T-helper 2 cell (primary cell): Measurements from ENCODE around the gene TMEM123.
"Not testable (repeated sequence)": the region's sequence is repeated elsewhere in the genome, so short reads cannot be mapped to it uniquely, and the experiment has no call there.

Source experiments
- DNase-seq, 5 experiments: peaks; one replicate each; pipeline versions ENCODE4 v3.0.0 to v3.0.0-alpha.2; 2012 to 2022

TMEM123 gene

DNA sequence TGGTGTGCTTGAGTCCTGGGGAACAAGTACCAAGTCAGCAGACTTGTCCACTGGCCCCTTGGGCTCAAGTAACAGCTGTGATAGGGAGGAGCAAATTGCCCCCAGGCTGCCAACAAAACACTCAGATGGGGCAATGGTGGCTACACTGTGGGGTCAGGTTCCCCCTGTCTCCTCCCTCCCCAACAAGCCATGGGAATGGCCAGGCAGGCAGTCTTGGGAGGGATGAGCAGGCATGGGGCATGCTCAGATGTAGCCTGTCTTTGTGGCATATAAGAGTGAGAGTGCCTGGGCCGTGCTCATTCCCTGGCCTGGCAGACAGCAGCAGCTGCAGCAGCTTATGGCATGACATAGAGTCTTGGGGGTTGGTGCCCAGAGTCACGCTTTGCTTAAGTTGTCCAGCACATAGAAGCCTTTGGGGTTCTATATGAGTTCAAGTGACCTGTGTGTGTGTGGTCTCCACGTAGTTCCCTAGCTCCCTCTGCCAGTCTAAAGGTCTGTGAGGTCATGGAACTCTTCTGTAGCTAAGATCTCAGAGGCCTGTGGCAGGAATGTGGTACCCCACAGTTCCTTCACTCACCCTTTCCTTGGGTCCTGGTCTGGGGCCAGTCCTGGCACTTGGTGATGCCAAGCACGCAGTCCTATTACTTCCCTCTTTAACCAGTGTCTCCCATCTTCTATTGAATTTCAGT, 60.9 kb downstream of the TMEM123 start:
- DNase-seq: no peak

DNA sequence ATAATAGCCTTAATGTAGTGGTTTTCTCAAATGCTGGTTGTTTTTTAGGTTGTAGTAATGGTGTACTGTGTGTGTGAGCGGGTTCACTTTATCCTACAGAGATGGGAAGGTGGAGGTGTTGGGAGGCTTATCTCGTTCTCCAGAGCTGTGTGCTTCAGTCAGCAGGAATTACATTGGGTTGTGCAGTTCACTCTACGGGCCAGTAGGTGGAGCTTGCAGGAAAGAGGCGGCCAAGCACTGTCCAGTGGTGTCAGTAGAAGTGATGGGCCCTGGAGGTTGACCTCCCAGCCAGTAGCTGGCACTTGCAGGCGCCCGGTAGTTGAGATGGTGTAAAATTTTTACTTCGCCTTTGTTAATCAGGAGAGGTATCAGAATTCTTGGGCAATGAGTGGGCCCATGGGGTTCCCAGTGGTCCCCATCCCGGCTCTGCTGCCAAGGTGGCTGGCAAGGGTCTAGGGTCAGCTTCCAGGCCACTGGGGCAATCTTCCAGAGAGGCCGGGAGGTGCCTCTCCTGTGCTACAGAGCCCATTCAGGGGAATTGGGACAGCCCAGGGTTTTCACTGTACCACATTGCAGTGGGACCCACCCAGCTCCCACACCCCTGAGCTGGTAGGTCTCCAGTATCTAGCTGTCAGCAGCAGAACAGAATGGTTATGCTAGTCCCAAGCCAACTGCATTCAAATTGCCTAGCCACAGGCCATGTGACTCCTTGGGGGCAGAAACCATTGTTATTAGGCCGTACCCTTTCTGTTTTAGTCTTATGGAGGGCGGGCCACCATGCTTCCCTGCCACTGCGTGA, 61.7 kb downstream of the TMEM123 start:
- peak in 4 of 5 experiments; percentile 31 to 49 (median 34) for DNase-seq

DNA sequence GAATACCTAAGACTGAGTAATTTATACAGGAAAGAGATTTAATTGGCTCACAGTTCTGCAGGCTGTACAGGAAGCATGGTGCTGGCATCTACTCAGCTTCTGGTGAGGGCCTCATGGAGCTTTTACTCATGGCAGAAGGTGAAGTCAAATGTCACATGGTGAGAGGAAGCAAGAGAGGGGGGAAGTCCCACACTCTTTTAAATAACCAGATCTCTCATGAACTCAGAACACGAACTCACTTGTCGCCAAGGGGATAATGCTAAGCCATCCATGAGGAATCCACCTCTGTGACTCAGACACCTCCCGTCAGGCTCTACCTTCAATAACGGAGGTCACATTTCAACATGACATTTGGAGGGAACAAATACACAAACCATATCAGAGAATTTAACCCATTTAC, 63.3 kb downstream of the TMEM123 start:
- no peak for DNase-seq

DNA sequence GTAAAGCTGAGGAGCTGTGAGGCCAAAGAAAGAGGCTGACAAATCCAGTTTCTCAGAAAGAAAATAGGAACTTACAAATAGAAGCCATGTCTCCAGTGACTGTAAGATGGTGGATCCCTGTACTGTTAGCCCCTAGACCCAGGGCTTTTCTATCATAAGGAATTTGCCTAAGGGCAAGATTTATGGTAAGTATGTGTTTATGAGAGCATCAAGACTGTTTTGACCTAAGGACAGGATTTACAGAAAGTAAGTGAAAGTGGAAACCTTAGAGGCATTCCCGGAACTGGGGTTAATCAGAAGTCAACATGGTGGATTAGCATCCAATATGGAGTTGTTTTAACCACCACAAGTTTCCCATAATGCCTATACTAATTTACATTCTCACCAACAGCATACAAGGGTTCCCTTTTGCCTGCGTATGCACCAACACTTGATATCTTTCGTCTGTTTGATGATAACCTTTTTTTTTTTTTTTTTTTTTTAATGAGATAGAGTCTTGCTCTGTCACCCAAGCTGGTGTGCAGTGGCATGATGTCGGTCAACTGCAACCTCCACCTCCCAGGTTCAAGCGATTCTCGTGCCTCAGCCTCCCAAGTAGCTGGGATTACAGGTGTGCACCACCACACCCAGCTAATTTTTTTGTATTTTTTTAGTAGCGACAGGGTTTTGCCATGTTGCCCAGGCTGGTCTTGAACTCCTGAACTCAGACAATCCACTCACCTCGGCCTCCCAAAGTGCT, 65.4 kb downstream of the TMEM123 start:
- no peak for DNase-seq

DNA sequence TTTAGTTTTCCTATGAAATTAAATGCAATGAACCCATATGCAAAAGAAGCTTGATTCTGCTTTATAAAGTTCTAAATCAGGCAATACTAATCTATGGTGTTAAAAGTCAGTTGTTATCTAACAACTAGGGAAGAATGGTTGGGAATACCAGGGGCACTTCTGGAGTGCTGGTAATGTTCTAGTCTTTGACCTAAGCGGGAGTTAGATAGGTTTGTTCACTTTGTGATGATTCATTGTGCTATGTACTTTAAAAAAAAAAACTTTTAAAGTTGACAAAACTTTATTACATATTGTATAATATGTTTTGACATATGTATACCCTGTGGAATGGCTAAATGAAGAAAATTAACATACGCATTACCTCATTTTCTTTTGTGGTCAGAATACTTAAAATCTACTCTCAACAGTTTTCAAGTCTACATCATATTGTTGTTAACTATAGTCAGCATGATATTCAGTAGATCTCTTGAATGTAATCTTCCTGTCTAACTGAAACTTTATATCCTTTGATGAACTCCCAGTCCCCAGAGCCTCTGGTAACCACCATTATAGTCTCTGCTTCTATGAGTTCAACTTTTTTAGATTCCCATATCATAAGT, 66.3 kb downstream of the TMEM123 start:
- DNase-seq: no peak

DNA sequence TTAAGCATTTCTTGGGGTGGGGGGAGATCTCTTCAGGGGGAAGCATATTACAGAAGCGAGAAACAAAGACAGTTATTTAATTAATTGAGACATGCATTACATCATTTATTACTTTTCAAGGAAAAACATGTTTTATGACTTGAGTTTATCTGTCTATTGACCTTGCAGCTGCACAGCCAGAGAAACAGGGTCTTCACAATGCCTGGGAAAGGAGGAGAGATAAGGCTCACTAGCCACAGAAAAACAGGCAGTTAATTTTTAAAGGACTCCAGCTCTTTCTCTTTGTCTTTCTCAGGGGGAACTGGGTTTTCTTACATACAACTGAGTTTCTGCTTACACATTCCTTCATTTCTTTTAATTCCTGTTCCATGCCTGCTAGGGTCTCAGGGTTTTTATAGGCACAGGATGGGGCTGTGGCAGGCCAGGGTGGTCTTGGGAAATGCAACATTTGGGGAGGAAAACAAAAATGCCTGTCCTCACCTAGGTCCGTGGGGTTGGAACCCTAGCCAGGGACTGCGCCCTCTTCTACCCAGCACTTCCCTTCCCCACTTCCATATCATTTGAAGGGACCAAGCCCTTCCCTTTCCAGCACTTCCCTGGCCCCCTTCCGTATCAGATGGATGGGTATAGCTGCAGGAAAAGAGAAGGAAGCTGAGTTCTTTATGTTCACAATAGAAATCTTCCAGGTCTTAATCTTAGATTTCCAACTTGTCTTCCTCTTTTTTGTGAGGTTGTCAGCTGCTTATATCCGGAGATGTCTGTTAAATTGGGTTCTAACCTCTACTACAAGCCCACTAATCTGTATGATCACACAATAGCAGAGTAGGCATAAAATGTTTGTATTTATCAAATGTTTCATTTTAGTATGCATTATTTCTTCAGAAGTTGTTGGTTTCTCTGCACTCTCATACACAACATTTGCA, 67.2 kb downstream of the TMEM123 start:
- no peak for DNase-seq

DNA sequence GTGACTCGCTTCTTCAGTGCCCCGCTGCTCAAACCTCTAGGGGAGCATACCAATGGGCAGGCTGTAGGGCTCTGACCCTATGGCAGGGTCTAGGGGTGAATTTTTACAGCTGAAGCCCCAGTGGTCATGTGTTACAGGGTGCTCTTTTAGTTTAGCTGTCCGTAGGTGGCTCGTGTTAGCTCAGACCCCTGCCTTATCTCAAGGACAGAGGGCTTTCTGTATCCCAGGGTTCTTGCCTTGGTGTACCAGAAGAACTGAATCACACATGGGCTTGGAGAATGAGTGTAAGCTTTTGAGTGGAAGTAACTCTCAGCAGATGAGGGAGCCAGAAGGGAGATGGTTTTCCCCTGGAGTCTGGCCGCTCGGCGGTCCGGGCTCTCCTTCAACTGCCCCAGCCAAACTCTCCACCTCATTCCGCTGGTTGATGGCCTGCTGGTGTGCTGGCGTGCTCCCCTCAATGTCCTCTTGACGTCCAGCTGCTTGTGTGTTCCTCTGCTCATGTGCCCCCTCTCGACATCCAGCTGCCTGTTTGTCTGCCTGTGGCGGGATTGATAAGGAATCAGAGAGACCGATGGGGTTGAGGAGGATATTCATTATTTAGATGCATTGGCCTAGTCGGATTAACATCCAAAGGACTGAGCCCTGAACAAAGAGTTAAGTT, 68.0 kb downstream of the TMEM123 start:
- DNase-seq: no peak

DNA sequence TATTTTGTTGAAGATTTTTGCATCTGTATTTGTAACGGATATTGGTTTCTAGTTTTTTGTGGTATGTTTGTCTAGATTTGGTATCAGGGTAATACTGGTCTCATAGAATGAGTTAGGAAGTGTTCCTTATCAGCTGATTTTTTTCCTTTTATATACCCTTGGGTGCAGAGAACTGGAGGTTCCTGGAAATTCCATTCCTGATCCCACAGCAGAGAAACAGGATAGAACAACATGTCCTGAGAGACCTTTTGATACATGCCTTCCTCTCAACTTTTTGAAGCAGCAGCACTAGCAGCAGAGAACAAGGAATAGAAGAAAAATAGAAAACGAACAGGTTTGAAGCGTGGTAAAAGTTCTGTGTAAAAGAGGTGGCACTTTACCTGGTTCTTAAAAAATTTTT, 68.7 kb downstream of the TMEM123 start:
- no peak for DNase-seq

DNA sequence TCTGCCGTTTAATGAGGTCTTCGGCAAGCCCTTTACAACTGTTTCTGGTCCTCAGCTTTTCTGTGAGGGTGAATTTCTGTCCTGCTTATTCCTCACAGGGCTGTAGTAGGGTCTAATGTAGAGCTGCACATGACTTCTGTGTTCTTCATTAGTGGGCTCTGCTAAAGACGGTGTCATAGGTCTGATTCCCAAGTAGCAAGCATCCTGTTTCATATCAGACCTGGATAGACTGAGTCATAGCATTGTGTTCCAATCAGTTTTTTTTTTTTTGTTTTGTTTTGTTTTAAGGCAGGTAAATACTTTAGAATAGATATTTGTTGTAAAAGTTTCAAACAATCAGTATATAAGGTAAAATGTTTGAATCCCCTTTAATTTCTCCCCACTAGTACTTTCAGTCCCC, 70.2 kb downstream of the TMEM123 start:
- DNase-seq: no peak

DNA sequence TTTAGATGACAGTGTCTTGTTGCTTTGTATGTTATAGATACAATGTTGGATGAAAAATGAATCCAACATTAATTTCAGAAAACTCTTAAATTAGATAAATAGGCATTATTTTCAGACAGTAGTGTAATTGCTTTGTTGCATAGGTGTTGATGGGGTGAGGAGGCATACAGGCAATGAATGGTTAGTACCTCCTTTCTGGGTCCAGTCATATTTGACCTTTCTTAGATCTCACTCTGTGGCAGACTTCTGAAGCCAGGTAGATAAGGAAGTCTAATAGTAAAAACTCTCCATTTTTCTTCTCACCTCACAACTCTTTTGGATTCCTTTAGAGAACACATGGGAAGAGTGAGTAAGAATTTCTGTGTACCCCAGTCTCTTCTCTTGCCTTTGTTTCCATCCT, 73.7 kb downstream of the TMEM123 start:
- DNase-seq: no peak

DNA sequence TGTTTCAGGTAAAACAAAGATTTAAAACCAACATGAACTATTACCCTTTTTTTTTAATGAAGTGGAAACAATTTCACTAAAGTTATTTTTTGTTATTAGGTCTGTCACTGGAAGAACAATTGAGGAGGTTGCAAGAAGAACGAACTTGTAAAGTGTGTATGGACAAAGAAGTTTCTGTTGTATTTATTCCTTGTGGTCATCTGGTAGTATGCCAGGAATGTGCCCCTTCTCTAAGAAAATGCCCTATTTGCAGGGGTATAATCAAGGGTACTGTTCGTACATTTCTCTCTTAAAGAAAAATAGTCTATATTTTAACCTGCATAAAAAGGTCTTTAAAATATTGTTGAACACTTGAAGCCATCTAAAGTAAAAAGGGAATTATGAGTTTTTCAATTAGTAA, 74.7 kb downstream of the TMEM123 start:
- no peak for DNase-seq

DNA sequence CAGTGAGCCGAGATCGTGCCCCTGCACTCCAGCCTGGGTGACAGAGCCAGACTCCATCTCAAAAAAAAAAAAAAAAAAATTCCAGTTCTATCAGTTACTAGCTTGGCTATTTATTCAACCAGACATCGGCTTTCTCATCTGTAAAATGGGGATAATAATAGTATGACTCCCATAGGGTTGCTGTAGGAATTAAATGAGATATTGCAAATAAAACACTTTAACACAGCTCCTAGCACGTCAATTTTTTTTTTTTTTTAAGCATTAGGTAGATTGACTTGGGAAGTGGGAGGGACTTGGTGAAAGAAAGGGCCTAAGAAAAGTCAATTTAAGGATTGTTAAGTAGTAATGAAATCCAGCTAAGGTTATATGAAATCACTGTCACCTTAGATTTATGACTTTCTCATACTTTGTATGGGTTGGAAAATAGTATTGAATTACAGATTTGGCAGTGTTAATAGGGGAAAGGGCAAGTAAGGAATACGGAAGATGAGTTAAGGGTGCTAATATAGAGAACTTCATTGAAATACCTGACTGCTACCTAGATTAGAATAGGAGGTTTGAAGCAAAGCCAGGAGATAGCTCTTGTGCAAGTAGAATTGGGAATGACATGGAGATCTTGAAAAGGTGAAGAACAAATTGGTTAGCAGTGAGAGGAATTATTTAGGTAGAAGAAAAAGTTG, 76.7 kb downstream of the TMEM123 start:
- no peak for DNase-seq

DNA sequence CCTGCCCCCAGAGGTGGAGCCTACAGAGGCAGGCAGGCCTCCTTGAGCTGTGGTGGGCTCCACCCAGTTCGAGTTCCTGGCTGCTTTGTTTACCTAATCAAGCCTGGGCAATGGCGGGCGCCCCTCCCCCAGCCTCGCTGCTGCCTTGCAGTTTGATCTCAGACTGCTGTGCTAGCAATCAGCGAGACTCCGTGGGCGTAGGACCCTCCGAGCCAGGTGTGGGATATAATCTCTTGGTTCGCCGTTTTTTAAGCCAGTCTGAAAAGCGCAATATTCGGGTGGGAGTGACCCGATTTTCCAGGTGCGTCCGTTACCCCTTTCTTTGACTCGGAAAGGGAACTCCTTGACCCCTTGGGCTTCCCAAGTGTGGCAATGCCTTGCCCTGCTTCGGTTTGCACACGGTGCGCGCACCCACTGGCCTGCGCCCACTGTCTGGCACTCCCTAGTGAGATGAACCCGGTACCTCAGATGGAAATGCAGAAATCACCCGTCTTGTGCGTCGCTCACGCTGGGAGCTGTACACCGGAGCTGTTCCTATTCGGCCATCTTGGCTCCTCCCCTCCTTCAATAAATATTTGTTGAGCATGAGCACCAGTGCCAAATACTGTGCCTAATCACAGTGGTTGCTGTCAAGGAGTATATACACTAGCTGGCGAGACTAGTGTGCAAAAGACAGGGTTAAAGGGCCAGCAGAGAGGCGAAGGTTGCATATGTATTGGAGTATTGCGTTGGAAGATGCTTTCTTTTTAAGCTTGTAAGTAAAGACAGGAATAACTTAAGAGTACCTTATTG, 77.7 kb downstream of the TMEM123 start:
- DNase-seq: not testable (repeated sequence)

DNA sequence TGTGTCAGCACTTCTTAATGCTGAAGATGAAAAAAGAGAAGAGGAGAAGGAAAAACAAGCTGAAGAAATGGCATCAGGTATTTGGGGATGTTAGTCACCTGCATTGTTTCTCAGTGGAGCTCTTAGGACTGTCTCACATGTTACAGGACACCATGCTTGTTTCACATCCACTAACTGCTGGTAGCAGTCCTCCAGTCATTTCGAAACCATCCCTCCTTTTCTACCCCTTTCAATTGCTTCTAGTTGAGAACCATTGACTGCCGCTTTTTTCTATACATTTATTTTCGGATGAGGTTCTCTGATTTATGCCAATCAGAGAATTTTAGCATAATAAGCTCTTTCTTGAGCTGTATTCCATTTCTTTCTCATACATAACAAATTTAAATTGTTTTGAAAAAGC, 84.1 kb downstream of the TMEM123 start:
- peak in 1 of 5 experiments; percentile 81 for DNase-seq

DNA sequence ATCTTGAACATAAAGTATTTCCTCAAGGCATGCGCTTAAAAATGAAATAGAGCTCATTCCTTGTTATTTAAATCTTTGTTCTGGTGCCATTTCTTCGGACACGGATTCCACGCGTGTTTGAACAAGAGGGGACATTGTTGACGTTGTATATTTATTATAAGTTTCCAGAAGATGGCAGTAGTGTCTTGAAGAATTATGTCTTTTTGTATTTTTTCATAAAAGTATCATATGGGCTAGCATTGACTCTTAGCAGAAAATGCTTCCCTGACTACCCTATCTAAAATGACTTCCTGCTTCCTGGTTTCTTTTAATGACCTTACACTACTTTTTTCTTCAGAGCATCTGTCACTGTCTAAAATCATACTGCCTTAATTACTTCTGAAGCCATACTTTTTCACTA, 85.2 kb downstream of the TMEM123 start:
- peak in 2 of 5 experiments; percentile 11 to 43 for DNase-seq

DNA sequence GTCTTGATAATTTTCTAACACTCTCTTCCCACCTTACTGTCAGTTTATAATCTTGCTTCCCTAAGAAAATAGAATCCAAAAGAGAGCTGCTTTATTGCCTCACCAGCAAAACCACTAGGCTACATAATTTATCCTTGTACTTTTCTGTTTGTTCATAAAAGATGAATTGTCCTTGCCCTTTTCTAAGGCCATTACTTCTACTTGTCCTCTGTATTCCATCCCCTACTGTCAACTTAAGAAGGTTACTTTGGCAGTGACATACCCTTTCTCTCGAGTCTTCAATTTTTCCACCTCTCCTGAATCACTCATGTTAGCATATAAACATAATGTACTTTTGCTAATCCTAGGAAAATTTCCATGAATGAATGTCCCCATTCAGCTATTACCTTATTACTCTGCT, 87.6 kb downstream of the TMEM123 start:
- no peak for DNase-seq

DNA sequence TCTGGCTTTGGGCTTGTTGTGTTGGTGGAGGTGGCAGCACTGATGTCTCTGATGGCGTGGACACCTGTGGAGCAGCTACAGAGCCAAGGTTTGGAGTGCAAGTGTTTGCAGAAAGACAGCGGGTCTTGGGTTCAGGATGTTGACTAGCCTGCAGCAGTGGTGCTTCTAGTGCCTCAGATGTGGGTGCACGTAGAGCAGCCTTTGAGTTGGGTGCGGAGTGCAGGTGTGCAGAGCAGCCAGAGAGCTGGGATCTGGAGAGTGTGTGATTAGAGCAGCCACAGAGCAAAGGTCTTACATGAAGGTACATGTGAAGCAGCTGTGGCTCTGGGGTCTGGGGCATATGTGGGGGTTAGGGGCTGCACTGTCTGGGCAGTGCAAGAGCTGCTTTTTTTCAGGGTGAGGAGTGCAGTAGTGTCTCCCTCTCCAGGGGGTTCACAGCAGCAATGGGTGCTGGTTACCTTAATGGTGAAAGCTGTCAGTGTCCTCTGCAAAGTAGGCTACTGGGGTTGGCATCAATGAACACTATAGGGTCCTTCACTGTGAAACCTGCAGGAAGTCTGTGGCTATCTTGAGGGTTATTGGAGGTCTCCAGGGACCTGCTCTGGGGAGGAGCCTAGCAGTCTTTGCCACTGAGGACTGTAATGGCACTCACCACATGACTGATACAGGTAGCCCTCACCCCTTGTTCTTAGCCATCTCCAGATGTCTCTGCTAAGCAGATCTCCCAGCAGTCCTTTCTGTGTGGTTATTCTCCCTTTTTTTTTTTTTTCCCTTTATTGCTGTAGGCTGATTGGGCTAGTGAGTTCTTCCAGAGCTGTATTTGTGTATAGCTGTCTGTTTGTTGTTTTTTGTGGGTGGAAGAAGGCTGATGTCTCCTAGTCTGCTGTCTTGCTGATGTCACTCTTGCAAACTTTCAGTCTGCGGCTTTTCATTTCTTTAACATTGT, 91.2 kb downstream of the TMEM123 start:
- peak in 3 of 5 experiments; percentile 37 to 65 (median 41) for DNase-seq

DNA sequence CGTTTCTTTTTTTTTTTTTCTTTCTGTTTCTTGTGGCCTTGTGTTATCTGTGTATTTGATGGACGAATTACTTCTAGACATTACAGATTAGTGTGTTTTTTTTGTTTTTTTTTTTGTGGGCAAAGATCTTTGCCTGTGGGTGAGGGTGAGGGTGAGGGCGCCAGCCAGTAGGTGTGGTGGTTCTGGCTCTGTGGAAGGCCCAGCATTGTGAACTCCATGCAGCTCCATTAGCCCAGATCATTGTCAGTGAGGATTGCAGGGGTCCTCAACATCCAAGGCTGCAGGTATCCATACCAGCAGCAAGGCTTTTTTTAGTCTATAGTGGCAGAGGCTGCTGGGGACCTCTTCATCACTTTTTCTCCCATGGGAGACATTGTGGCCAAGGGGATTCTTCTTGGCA, 91.9 kb downstream of the TMEM123 start:
- DNase-seq: peak in 3 of 5 experiments; percentile 34 to 52 (median 44)

DNA sequence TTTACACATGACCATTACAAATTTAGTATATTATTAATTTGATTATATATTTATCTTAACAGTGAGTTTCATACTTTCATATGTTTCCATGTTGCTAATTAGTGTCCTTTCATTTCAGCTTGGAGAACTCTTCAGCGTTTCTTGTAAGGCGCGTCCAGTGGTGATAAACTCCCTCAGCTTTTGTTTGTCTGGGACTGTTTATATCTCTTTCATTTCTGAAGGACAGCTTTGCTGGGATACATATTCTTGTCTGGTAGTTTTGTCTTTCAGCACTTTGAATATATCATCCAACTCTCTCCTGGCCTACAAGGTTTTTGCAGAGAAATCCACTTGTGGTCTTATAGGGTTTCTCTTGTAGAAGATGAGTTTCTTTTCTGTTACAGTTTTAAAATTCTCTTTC, 93.2 kb downstream of the TMEM123 start:
- DNase-seq: no peak
